Measurements from ENCODE around the gene MAGI1. TPM values are rescaled to one million over a fixed set of nuclear protein-coding genes. Genes with fewer than 3 reads are reported as not detected.

MAGI1 gene
- polyA plus RNA-seq, 3 donors: not detected

- H3K36me3 ChIP-seq (replicated peaks in 1 of 2; ENCODE audit: control insufficient read depth in 1 of 2, insufficient read depth in 2 of 2, low read length in 2 of 2): no peaks in the 10 kb centered on the region
- H2AFZ ChIP-seq (ENCODE audit: insufficient read depth, low read depth, low read length, poor library complexity, severe bottlenecking): no peak overlapping the region
- Mint-ChIP-seq H3K27me3 (ENCODE audit: low read depth in 3 of 3) (peaks cover 0 to 2% (median 0%) of the 10 kb centered on the region in 3 donors), H3K27ac (no peak overlapping the region), H3K4me1 (no peaks in the 10 kb centered on the region), H3K9me3 (no peaks in the 10 kb centered on the region), H3K36me3 (no peaks in the 10 kb centered on the region), H3K4me3 (no peak overlapping the region)
- intact Hi-C loops (cut with micrococcal nuclease): no loop called here
- no peaks in the 10 kb centered on the region for H3K9me3 ChIP-seq (replicated peaks in 1 of 2; ENCODE audit: control insufficient read depth in 1 of 2, insufficient read depth in 1 of 2, low read length in 2 of 2)
- WGBS (ENCODE audit: insufficient coverage): 89% methylated on average over 2 of the region's 4 CpGs
- H3K9ac ChIP-seq (ENCODE audit: insufficient read depth, low read length, poor library complexity, severe bottlenecking): no peak overlapping the region
- H3K4me1 ChIP-seq (ENCODE audit: control insufficient read depth in 1 of 2, insufficient read depth in 2 of 2, low read length in 2 of 2): no peaks in the 10 kb centered on the region
- no peak for TF ChIP-seq CTCF (IDR thresholded peaks at IDR 0.05)
- H3K4me3 ChIP-seq (replicated peaks in 1 of 3; ENCODE audit: low read depth in 2 of 3, low read length in 3 of 3): no peak overlapping the region
- no peak overlapping the region for H3K4me2 ChIP-seq (replicated peaks; ENCODE audit: extremely low read depth, low read length, poor library complexity, severe bottlenecking)
- H3K27me3 ChIP-seq (ENCODE audit: control insufficient read depth in 2 of 2, insufficient read depth in 2 of 2, low read length in 2 of 2): no peaks in the 10 kb centered on the region
- no peaks in the 10 kb centered on the region for H4K20me1 ChIP-seq (ENCODE audit: insufficient read depth, low read length)
- H3K27ac ChIP-seq (ENCODE audit: low read depth in 1 of 2, low read length in 2 of 2): no peak overlapping the region
- no peaks in the 10 kb centered on the region for H3K79me2 ChIP-seq (ENCODE audit: insufficient read depth, low read length)
- DNase-seq: no peak
These were observed 360.2 kb downstream of the MAGI1 start for GRCh38 chr3:65678516-65678915.

GRCh38 chr3:65677486-65678010, 361.2 kb downstream of the MAGI1 start:
- no peaks in the 10 kb centered on the region for H3K79me2 ChIP-seq (ENCODE audit: insufficient read depth, low read length)
- peaks cover 0 to 2% (median 0%) of the 10 kb centered on the region in 3 donors for H3K27me3 Mint-ChIP-seq (ENCODE audit: low read depth in 3 of 3)
- H2AFZ ChIP-seq (ENCODE audit: insufficient read depth, low read depth, low read length, poor library complexity, severe bottlenecking): no peak overlapping the region
- no peak for DNase-seq
- no peaks in the 10 kb centered on the region for H3K9me3 Mint-ChIP-seq
- H3K4me3 Mint-ChIP-seq: no peak overlapping the region
- intact Hi-C loops (cut with micrococcal nuclease): no loop called here
- H3K36me3 ChIP-seq (replicated peaks in 1 of 2; ENCODE audit: control insufficient read depth in 1 of 2, insufficient read depth in 2 of 2, low read length in 2 of 2): no peaks in the 10 kb centered on the region
- no peak overlapping the region for H3K4me3 ChIP-seq (replicated peaks in 1 of 3; ENCODE audit: low read depth in 2 of 3, low read length in 3 of 3)
- WGBS (ENCODE audit: insufficient coverage): 70% methylated on average over 3 of the region's 3 CpGs
- H3K4me1 ChIP-seq (ENCODE audit: control insufficient read depth in 1 of 2, insufficient read depth in 2 of 2, low read length in 2 of 2): no peaks in the 10 kb centered on the region
- H3K27ac ChIP-seq (ENCODE audit: low read depth in 1 of 2, low read length in 2 of 2): no peak overlapping the region
- H3K36me3 Mint-ChIP-seq: no peaks in the 10 kb centered on the region
- H4K20me1 ChIP-seq (ENCODE audit: insufficient read depth, low read length): no peaks in the 10 kb centered on the region
- TF ChIP-seq CTCF (IDR thresholded peaks at IDR 0.05): no peak
- H3K4me1 Mint-ChIP-seq: no peaks in the 10 kb centered on the region
- no peak overlapping the region for H3K9ac ChIP-seq (ENCODE audit: insufficient read depth, low read length, poor library complexity, severe bottlenecking)
- no peak overlapping the region for H3K27ac Mint-ChIP-seq
- H3K27me3 ChIP-seq (ENCODE audit: control insufficient read depth in 2 of 2, insufficient read depth in 2 of 2, low read length in 2 of 2): no peaks in the 10 kb centered on the region
- H3K9me3 ChIP-seq (replicated peaks in 1 of 2; ENCODE audit: control insufficient read depth in 1 of 2, insufficient read depth in 1 of 2, low read length in 2 of 2): no peaks in the 10 kb centered on the region
- no peak overlapping the region for H3K4me2 ChIP-seq (replicated peaks; ENCODE audit: extremely low read depth, low read length, poor library complexity, severe bottlenecking)

Measured in CD14-positive monocyte (primary cell).